HepG2 (cell line): ENCODE measurements around the gene PAIP2. TPM values are rescaled to one million over a fixed set of nuclear protein-coding genes. Genes with fewer than 3 reads are reported as not detected.

Experiments used
- ARID2 ChIP-seq: sonication (generic); formaldehyde crosslinking; IDR thresholded peaks from 2 replicates; pipeline ENCODE4 v1.8.1; 2022; ENCODE audit warnings: mild to moderate bottlenecking, missing genetic modification reagents, borderline replicate concordance
- ATF1 ChIP-seq: IDR thresholded peaks from 2 replicates; pipeline ENCODE4 v1.6.1; 2016; ENCODE audit warnings: mild to moderate bottlenecking, control low read depth
- CREB3 ChIP-seq: sonication (generic); formaldehyde crosslinking; IDR thresholded peaks from 2 replicates; pipeline ENCODE4 v1.5.0; 2020; ENCODE audit warnings: missing genetic modification reagents
- GZF1 ChIP-seq: sonication (generic); formaldehyde crosslinking; IDR thresholded peaks from 2 replicates; pipeline ENCODE4 v1.5.1; 2020; ENCODE audit warnings: mild to moderate bottlenecking, missing genetic modification reagents
- HNRNPK ChIP-seq: fragments of 200-400 bp; formaldehyde crosslinking; IDR thresholded peaks from 2 replicates; pipeline ENCODE4 v1.6.1; 2018; ENCODE audit warnings: low read length, low read depth, moderate library complexity, mild to moderate bottlenecking; ENCODE audit not compliant: poor library complexity, severe bottlenecking
- JDP2 ChIP-seq: sonication (generic); formaldehyde crosslinking; IDR thresholded peaks from 2 replicates; pipeline ENCODE4 v1.8.1; 2022; ENCODE audit warnings: missing genetic modification reagents, borderline replicate concordance
- MAX ChIP-seq: IDR thresholded peaks from 2 replicates; pipeline ENCODE4 v1.6.1; 2012; ENCODE audit warnings: inconsistent platforms
- MED13 ChIP-seq: sonication (generic); formaldehyde crosslinking; IDR thresholded peaks from 2 replicates; pipeline ENCODE4 v1.5.0; 2020; ENCODE audit warnings: missing genetic modification reagents
- MEIS2 ChIP-seq: sonication (generic); formaldehyde crosslinking; IDR thresholded peaks from 2 replicates; pipeline ENCODE4 v1.9.0; 2021; ENCODE audit warnings: mild to moderate bottlenecking, missing genetic modification reagents
- MXD3 ChIP-seq: IDR thresholded peaks from 2 replicates; pipeline ENCODE4 v1.6.1; 2016; ENCODE audit warnings: mild to moderate bottlenecking, missing biosample characterization, missing genetic modification reagents
- SMAD1 ChIP-seq: sonication (generic); formaldehyde crosslinking; IDR thresholded peaks from 2 replicates; pipeline ENCODE4 v1.4.0; 2020; ENCODE audit warnings: missing genetic modification reagents, low read depth, mild to moderate bottlenecking, borderline replicate concordance
- SP5 ChIP-seq: IDR thresholded peaks from 2 replicates; pipeline ENCODE4 v1.6.1; 2016; ENCODE audit warnings: low read depth, borderline replicate concordance
- SYNCRIP ChIP-seq: fragments of 200-400 bp; formaldehyde crosslinking; IDR thresholded peaks from 2 replicates; pipeline ENCODE4 v1.6.1; 2018; ENCODE audit warnings: mild to moderate bottlenecking, low read depth, low read length; ENCODE audit not compliant: insufficient read depth
- TBX3 ChIP-seq: fragments of 450-650 bp; IDR thresholded peaks from 2 replicates; pipeline ENCODE4 v1.6.1; 2017; ENCODE audit warnings: antibody characterized with exemption, mild to moderate bottlenecking, inconsistent platforms, borderline replicate concordance
- YEATS4 ChIP-seq: sonication (generic); formaldehyde crosslinking; IDR thresholded peaks from 2 replicates; pipeline ENCODE4 v1.4.0; 2020; ENCODE audit warnings: missing genetic modification reagents, borderline replicate concordance
- ZBTB21 ChIP-seq: sonication (generic); formaldehyde crosslinking; IDR thresholded peaks from 2 replicates; pipeline ENCODE4 v1.4.0; 2020; ENCODE audit warnings: missing genetic modification reagents
- ZFP37 ChIP-seq: sonication (generic); formaldehyde crosslinking; IDR thresholded peaks from 2 replicates; pipeline ENCODE4 v1.4.0; 2020; ENCODE audit warnings: missing genetic modification reagents, borderline replicate concordance
- ZFX ChIP-seq: sonication (generic); formaldehyde crosslinking; IDR thresholded peaks from 2 replicates; pipeline ENCODE4 v1.4.0; 2020; ENCODE audit warnings: mild to moderate bottlenecking, low read depth, missing genetic modification reagents, moderate library complexity
- ZNF138 ChIP-seq: sonication (generic); formaldehyde crosslinking; IDR thresholded peaks from 2 replicates; pipeline ENCODE4 v1.5.0; 2020; ENCODE audit warnings: mild to moderate bottlenecking, low read depth, missing genetic modification reagents
- ZNF143 ChIP-seq: sonication (generic); formaldehyde crosslinking; IDR thresholded peaks from 2 replicates; pipeline ENCODE4 v1.4.0; 2020; ENCODE audit warnings: missing genetic modification reagents
- ZNF274 ChIP-seq: sonication (generic); formaldehyde crosslinking; IDR thresholded peaks from 2 replicates; pipeline ENCODE4 v1.5.1; 2020; ENCODE audit warnings: mild to moderate bottlenecking, missing genetic modification reagents
- ZNF569 ChIP-seq: sonication (generic); formaldehyde crosslinking; IDR thresholded peaks from 2 replicates; pipeline ENCODE4 v1.5.0; 2020; ENCODE audit warnings: mild to moderate bottlenecking, missing genetic modification reagents, moderate library complexity, borderline replicate concordance
- ZNF577 ChIP-seq: sonication (generic); formaldehyde crosslinking; IDR thresholded peaks from 2 replicates; pipeline ENCODE4 v1.4.0; 2020; ENCODE audit warnings: mild to moderate bottlenecking, low read depth, missing genetic modification reagents, borderline replicate concordance
- ZNF737 ChIP-seq: sonication (generic); formaldehyde crosslinking; IDR thresholded peaks from 2 replicates; pipeline ENCODE4 v1.5.0; 2020; ENCODE audit warnings: missing genetic modification reagents, mild to moderate bottlenecking, borderline replicate concordance
- polyA plus RNA-seq, 8 experiments: library from polyadenylated mRNA; depleted of rRNA in 3 of 8; stranded (reverse) in 7 of 8; unstranded in 1 of 8; fragments of >200 nt; fragmentation: Illumina TruSeq in 4 of 8; extraction: Trizol in 4 of 8; gene quantifications; 2 replicates each; pipeline versions ENCODE4 v1.2.1 to v1.2.3, GENCODE V29; 2011 to 2016; ENCODE audit warnings: low read depth in 4 of 8, missing spikeins in 1 of 8, mixed read lengths in 1 of 8; ENCODE audit not compliant: insufficient read depth in 1 of 8
- total RNA-seq, 5 experiments: library from RNA; depleted of rRNA; stranded (reverse); fragments of >200 nt; fragmentation: Illumina TruSeq; extraction: Trizol; gene quantifications; 2 replicates each; pipeline ENCODE4 v1.2.3, GENCODE V29; 2016; ENCODE audit warnings: low read depth in 1 of 5
- TF ChIP-seq, protein P1 (sequence below): sonication (generic); formaldehyde crosslinking; IDR thresholded peaks from 2 replicates; pipeline ENCODE4 v1.4.0; 2020; ENCODE audit warnings: mild to moderate bottlenecking, missing genetic modification reagents
- TF ChIP-seq, protein P2 (sequence below): sonication (generic); formaldehyde crosslinking; IDR thresholded peaks from 2 replicates; pipeline ENCODE4 v1.4.0; 2020; ENCODE audit warnings: missing genetic modification reagents, low read depth, mild to moderate bottlenecking, borderline replicate concordance

The PAIP2 gene
- total and polyA plus RNA-seq, 2 of the 13 experiments (the other 11 are each of a cell fraction or from before 2014, with no cell fraction given), result 61.5 to 76.3 TPM

DNA sequence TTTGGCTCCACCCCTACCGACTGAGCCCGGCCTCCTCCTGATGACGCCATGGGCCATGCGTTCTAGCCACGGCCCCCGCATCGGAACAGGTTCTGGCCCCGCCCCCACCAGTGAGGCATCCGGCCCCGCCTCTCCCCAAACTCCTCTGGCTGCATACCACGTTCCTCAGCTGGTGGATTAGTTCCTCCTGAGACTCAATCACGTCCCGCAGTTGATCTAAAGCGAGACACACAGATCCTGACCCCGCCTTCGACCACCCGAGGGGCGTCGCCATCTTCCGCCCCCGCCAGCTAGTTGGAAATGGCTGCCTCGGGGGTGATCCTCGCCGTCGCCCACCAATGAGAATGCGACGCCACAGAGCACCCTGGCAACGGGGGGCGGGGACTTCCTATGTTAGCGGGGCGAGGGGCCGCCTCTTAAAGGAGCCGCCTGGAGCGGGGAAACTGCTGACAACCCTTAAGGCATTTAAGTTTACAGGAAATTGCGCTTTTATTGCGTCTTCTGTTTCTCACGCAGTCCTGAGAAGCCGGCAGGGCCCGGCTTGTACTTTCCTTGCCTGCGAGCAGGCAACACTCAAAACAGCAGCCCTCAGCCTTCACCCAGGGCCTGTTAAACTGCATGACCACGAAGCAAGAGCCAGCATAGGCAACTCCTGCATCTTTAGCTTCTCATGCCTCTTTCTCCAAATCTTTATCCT, 62.3 kb downstream of the PAIP2 start, which contains the start of gene SPATA24 (continued):
- TF ChIP-seq CREB3 (CRISPR knock-in tag) (no peak), ZNF143 (no peak), ZNF737 (CRISPR knock-in tag) (no peak), SP5 (CRISPR knock-in tag) (peak; percentile 43; the same call in 1 of the 2 replicates), ZNF274 (CRISPR knock-in tag) (peak; percentile 91), MAX (peak; percentile 63; the same call in 1 of the 2 replicates), ZFP37 (CRISPR knock-in tag) (no peak), ZNF577 (CRISPR knock-in tag) (no peak), TBX3 (no peak), ZNF138 (CRISPR knock-in tag) (0 out of 2 replicates have a peak, but pooled peaks have one; percentile 14), ZBTB21 (peak; percentile 20; the same call in 1 of the 2 replicates), JDP2 (CRISPR knock-in tag) (no peak), GZF1 (CRISPR knock-in tag) (0 out of 2 replicates have a peak, but pooled peaks have one; percentile 40), HNRNPK (no peak), ARID2 (CRISPR knock-in tag) (no peak), ATF1 (CRISPR knock-in tag) (peak; percentile 72; the same call in 1 of the 2 replicates), YEATS4 (CRISPR knock-in tag) (peak; percentile 75), MXD3 (CRISPR knock-in tag) (no peak), SYNCRIP (no peak), ZFX (CRISPR knock-in tag) (peak; percentile 74), MEIS2 (CRISPR knock-in tag) (peak; percentile 23; the same call in 1 of the 2 replicates), ZNF569 (CRISPR knock-in tag) (no peak), SMAD1 (peak; percentile 52; the same call in 1 of the 2 replicates), MED13 (CRISPR knock-in tag) (no peak)
- TF ChIP-seq, protein P1, sequence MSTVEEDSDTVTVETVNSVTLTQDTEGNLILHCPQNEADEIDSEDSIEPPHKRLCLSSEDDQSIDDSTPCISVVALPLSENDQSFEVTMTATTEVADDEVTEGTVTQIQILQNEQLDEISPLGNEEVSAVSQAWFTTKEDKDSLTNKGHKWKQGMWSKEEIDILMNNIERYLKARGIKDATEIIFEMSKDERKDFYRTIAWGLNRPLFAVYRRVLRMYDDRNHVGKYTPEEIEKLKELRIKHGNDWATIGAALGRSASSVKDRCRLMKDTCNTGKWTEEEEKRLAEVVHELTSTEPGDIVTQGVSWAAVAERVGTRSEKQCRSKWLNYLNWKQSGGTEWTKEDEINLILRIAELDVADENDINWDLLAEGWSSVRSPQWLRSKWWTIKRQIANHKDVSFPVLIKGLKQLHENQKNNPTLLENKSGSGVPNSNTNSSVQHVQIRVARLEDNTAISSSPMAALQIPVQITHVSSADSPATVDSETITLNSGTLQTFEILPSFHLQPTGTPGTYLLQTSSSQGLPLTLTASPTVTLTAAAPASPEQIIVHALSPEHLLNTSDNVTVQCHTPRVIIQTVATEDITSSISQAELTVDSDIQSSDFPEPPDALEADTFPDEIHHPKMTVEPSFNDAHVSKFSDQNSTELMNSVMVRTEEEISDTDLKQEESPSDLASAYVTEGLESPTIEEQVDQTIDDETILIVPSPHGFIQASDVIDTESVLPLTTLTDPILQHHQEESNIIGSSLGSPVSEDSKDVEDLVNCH, result no peak
- TF ChIP-seq, protein P2, sequence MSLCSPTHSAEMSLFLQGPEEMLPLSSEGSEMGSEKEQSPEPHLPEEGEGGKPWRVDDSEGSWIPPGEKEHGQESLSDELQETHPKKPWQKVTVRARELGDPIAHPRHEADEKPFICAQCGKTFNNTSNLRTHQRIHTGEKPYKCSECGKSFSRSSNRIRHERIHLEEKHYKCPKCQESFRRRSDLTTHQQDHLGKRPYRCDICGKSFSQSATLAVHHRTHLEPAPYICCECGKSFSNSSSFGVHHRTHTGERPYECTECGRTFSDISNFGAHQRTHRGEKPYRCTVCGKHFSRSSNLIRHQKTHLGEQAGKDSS (CRISPR knock-in tag), result no peak
